IPS DF 6.9 (cell line): ENCODE data around the gene RABGAP1L.

ENCODE experiments used
- DNase-seq: peaks from one replicate; pipeline ENCODE4 v3.0.0-alpha.2; 2013; ENCODE audit warnings: low read depth, low spot score
- H3K27ac ChIP-seq: one replicate; pipeline ENCODE4 v1.5.1; 2013; ENCODE audit warnings: low read length, control low read depth
- H3K27me3 ChIP-seq: 2 replicates; pipeline ENCODE4 v1.6.1; 2013; ENCODE audit warnings: mild to moderate bottlenecking, low read length; ENCODE audit not compliant: control insufficient read depth, insufficient read depth
- H3K36me3 ChIP-seq: 2 replicates; pipeline ENCODE4 v1.6.1; 2013; ENCODE audit warnings: low read length; ENCODE audit not compliant: control insufficient read depth, insufficient read depth
- H3K4me1 ChIP-seq: 2 replicates; pipeline ENCODE4 v1.6.1; 2013; ENCODE audit warnings: low read length; ENCODE audit not compliant: control insufficient read depth, insufficient read depth
- H3K4me3 ChIP-seq: 2 replicates; pipeline ENCODE4 v1.5.1; 2013; ENCODE audit warnings: mild to moderate bottlenecking, low read length
- H3K9me3 ChIP-seq: 2 replicates; pipeline ENCODE4 v1.6.1; 2013; ENCODE audit warnings: low read length, inconsistent platforms; ENCODE audit not compliant: control insufficient read depth, insufficient read depth
- WGBS: extraction: QIAGEN DNeasy Blood & Tissue Kit; methylation state at CpG from one replicate; pipeline ENCODE4 v1.1.7; 2013; ENCODE audit warnings: mixed read lengths, missing lambda C conversion rate; ENCODE audit not compliant: insufficient read length, insufficient coverage; 5-methylcytosine and 5-hydroxymethylcytosine counted together

RABGAP1L gene

GRCh38 chr1:174989536-174990220 lies 830.4 kb downstream of the RABGAP1L start:
- Histone ChIP-seq H3K36me3 (peaks cover 11% of the 10 kb centered on the region; the same call in 1 of the 2 replicates), H3K27ac (no peak overlapping the region), H3K4me3 (no peak overlapping the region), H3K9me3 (no peaks in the 10 kb centered on the region), H3K27me3 (no peaks in the 10 kb centered on the region), H3K4me1 (no peaks in the 10 kb centered on the region)
- DNase-seq = no peak
- WGBS = no CpG with 5 or more reads among the region's 5 CpGs

- H3K27ac ChIP-seq = no peak overlapping the region
These were observed 831.2 kb downstream of the RABGAP1L start for GRCh38 chr1:174990382-174990999.

DNA sequence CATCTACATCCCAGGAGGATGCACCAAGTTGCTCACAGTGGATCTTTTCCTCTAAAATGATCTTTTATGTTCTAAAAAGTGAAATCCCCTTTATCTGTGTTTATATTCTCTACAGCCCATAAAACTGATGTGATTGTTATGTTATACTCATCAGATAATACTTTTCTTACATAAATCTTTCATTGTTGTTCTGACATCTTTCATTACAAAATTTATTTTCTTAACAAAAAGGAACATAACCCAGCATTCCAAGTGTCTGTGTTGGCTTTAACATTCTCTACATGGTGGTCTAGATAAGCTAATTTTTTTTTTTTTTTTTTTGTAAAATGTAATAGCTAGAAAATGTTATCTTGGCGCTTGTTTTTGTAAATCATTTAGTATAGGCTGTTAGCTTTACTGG lies 832.2 kb downstream of the RABGAP1L start:
- Histone ChIP-seq H3K27me3 (no peaks in the 10 kb centered on the region), H3K4me1 (no peaks in the 10 kb centered on the region), H3K9me3 (no peaks in the 10 kb centered on the region), H3K36me3 (peaks cover 11% of the 10 kb centered on the region; the same call in 1 of the 2 replicates), H3K27ac (no peak overlapping the region), H3K4me3 (no peak overlapping the region)
- no CpG with 5 or more reads among the region's 1 CpG for WGBS
- no peak for DNase-seq

More at GRCh38 chr1:174990382-174990999, 831.2 kb downstream of the RABGAP1L start:
- Histone ChIP-seq H3K27me3 (no peaks in the 10 kb centered on the region), H3K9me3 (no peaks in the 10 kb centered on the region), H3K4me3 (no peak overlapping the region), H3K4me1 (no peaks in the 10 kb centered on the region), H3K36me3 (peaks cover 11% of the 10 kb centered on the region; the same call in 1 of the 2 replicates)
- DNase-seq = no peak
- no CpG with 5 or more reads among the region's 6 CpGs for WGBS

DNA sequence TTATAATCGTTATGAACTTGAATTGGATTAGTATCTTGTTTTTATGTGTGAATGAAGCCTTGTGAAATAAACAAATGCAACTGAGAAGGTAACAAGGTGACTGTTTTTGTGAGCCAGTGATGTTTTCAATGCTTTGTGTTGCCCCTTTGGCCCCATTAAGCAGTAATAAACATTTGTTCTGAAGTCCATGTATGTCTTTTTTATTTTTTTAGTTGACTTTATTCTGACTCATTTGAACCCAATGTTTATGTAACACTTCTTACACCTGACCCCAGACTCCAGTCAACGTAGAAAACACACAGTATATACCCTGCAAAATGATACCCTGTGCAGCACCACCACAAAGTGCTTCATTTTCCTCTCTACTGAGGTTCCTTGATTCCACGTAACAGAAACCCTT lies 835.8 kb downstream of the RABGAP1L start:
- no peak for DNase-seq
- no peaks in the 10 kb centered on the region for H3K27me3 ChIP-seq
- H3K36me3 ChIP-seq = peaks cover 4% of the 10 kb centered on the region; the same call in 1 of the 2 replicates
- H3K9me3 ChIP-seq = no peaks in the 10 kb centered on the region
- WGBS = no CpG with 5 or more reads among the region's 3 CpGs
- H3K4me3 ChIP-seq = no peak overlapping the region
- no peaks in the 10 kb centered on the region for H3K4me1 ChIP-seq
- no peak overlapping the region for H3K27ac ChIP-seq

GRCh38 chr1:174995916-174996315 lies 836.6 kb downstream of the RABGAP1L start:
- WGBS = no CpG with 5 or more reads among the region's 1 CpG
- Histone ChIP-seq H3K4me1 (no peaks in the 10 kb centered on the region), H3K36me3 (no peaks in the 10 kb centered on the region; the same call in 1 of the 2 replicates), H3K27me3 (no peaks in the 10 kb centered on the region), H3K9me3 (no peaks in the 10 kb centered on the region), H3K27ac (no peak overlapping the region), H3K4me3 (no peak overlapping the region)
- no peak for DNase-seq

GRCh38 chr1:174996476-174996875 lies 837.2 kb downstream of the RABGAP1L start:
- Histone ChIP-seq H3K27me3 (no peaks in the 10 kb centered on the region), H3K27ac (no peak overlapping the region), H3K4me3 (no peak overlapping the region), H3K9me3 (no peaks in the 10 kb centered on the region), H3K36me3 (no peaks in the 10 kb centered on the region; the same call in 1 of the 2 replicates), H3K4me1 (no peaks in the 10 kb centered on the region)
- no peak for DNase-seq
- no CpG with 5 or more reads among the region's 1 CpG for WGBS

DNA sequence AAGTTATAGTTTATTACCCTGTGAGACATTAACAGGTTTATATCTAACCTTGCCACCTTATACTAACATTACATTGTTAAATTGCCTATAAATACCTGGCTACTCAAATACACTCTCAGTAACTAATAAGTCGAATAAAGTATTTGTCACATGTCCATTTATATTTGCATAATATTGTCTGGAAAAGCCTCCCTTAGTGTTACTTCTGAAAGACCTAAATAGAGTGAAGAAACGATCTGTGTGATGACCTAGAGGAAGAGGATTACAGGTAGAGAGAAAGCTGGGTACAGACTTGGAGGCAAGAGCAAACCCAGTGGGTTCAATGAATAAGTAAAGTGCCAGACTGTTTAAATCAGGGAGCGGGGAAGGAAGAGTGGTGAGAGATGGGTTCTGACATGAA lies 837.7 kb downstream of the RABGAP1L start:
- H3K4me1 ChIP-seq = no peaks in the 10 kb centered on the region
- no peaks in the 10 kb centered on the region for H3K9me3 ChIP-seq
- H3K36me3 ChIP-seq = no peaks in the 10 kb centered on the region; the same call in 1 of the 2 replicates
- no CpG with 5 or more reads among the region's 3 CpGs for WGBS
- no peak for DNase-seq
- H3K27ac ChIP-seq = no peak overlapping the region
- no peaks in the 10 kb centered on the region for H3K27me3 ChIP-seq
- H3K4me3 ChIP-seq = no peak overlapping the region

- no peaks in the 10 kb centered on the region for H3K9me3 ChIP-seq
- no peaks in the 10 kb centered on the region for H3K4me1 ChIP-seq
- H3K27ac ChIP-seq = no peak overlapping the region
- H3K27me3 ChIP-seq = no peaks in the 10 kb centered on the region
- no CpG with 5 or more reads among the region's 19 CpGs for WGBS
- no peaks in the 10 kb centered on the region for H3K36me3 ChIP-seq
- no peak for DNase-seq
- peak overlapping the region; percentile 80; the same call in 1 of the 2 replicates for H3K4me3 ChIP-seq
These were observed 839.4 kb downstream of the RABGAP1L start for GRCh38 chr1:174998569-174999215.

- H3K27ac ChIP-seq = no peak overlapping the region
- H3K9me3 ChIP-seq = no peaks in the 10 kb centered on the region
- H3K4me1 ChIP-seq = no peaks in the 10 kb centered on the region
- no CpG with 5 or more reads among the region's 58 CpGs for WGBS
- peak overlapping the region; percentile 80; the same call in 1 of the 2 replicates for H3K4me3 ChIP-seq
- H3K27me3 ChIP-seq = no peaks in the 10 kb centered on the region
- H3K36me3 ChIP-seq = no peaks in the 10 kb centered on the region
- DNase-seq = peak; percentile 91
These were observed 840.1 kb downstream of the RABGAP1L start for GRCh38 chr1:174999216-174999935.
